Amniotic stem cell (primary cell): ENCODE measurements around the gene PRRT1.
"Not testable (repeated sequence)": the region's sequence is repeated elsewhere in the genome, so short reads cannot be mapped to it uniquely, and the experiment has no call there.

Experiments used
- DNase-seq: peaks from one replicate; lab custom pipeline; 2025; lab: John Stamatoyannopoulos, UW

The PRRT1 gene

GRCh38 chr6:32187725-32188380, 36.1 kb upstream of the PRRT1 start:
- not testable (repeated sequence) for DNase-seq

- DNase-seq, result no peak
These were observed 35.4 kb upstream of the PRRT1 start for GRCh38 chr6:32187009-32187709.

GRCh38 chr6:32186151-32186840, 34.6 kb upstream of the PRRT1 start:
- DNase-seq, result not testable (repeated sequence)

- peak; percentile 81 for DNase-seq
These were observed 34.0 kb upstream of the PRRT1 start for GRCh38 chr6:32185681-32186131.

GRCh38 chr6:32184084-32184640, 32.4 kb upstream of the PRRT1 start, which contains the start of gene AGER:
Gene AGER (minus strand): TSS chr6:32184253. CDS start chr6:32184222, 31 bp downstream.
- no peak for DNase-seq

GRCh38 chr6:32183483-32184083, 31.8 kb upstream of the PRRT1 start:
- DNase-seq, result no peak

- no peak for DNase-seq
These were observed 31.3 kb upstream of the PRRT1 start for GRCh38 chr6:32183030-32183429.

- no peak for DNase-seq
These were observed 30.8 kb upstream of the PRRT1 start for GRCh38 chr6:32182555-32182981.

GRCh38 chr6:32181915-32182529, 30.3 kb upstream of the PRRT1 start:
- DNase-seq, result no peak

GRCh38 chr6:32181148-32181702, 29.5 kb upstream of the PRRT1 start:
- no peak for DNase-seq

GRCh38 chr6:32179766-32180405, 28.1 kb upstream of the PRRT1 start:
- no peak for DNase-seq

GRCh38 chr6:32178547-32179440, 27.1 kb upstream of the PRRT1 start:
- no peak for DNase-seq

GRCh38 chr6:32177788-32178546, 26.2 kb upstream of the PRRT1 start, which contains the start of gene RNF5:
Gene RNF5 (plus strand): TSS chr6:32178405. CDS start chr6:32178512, 107 bp downstream.
- peak; percentile 100 for DNase-seq

GRCh38 chr6:32177183-32177787, 25.5 kb upstream of the PRRT1 start:
- peak; percentile 56 for DNase-seq

- peak; percentile 52 for DNase-seq
These were observed 24.9 kb upstream of the PRRT1 start for GRCh38 chr6:32176476-32177182.

GRCh38 chr6:32175711-32176475, 24.2 kb upstream of the PRRT1 start, which contains the start of gene AGPAT1:
Gene AGPAT1 (minus strand): TSS chr6:32176084. CDS start chr6:32171496, 4,588 bp downstream.
- DNase-seq, result peak; percentile 86

- DNase-seq, result no peak
These were observed 23.6 kb upstream of the PRRT1 start for GRCh38 chr6:32175322-32175710.
